Adrenal gland (tissue), 5 donors: ENCODE measurements around the gene FLNC.

Experiments
- CTCF ChIP-seq, 6 experiments: fragments of 450-650 bp in 4 of 6; fragments of 200-600 bp in 2 of 6; sonication (generic) in 1 of 6; IDR thresholded peaks; 1 replicate in 5 of 6; 2 replicates in 1 of 6; pipeline versions ENCODE4 v1.5.1 to v1.8.0; 2016 to 2021; ENCODE audit warnings: antibody characterized with exemption in 6 of 6, mild to moderate bottlenecking in 2 of 6, moderate library complexity in 1 of 6
- POLR2A ChIP-seq, 2 donors: fragments of 450-650 bp; IDR thresholded peaks; one replicate each; pipeline ENCODE4 v1.6.1; 2017; ENCODE audit warnings: antibody characterized with exemption in 2 of 2, mild to moderate bottlenecking in 2 of 2, moderate library complexity in 1 of 2
- donor health status: DM: no; HTN: no; CAD: no.

GRCh38 chr7:128845987-128846386 is 15.8 kb downstream of the FLNC start:
- TF ChIP-seq CTCF (IDR thresholded peaks at IDR 0.05) (no peak), POLR2A (IDR thresholded peaks at IDR 0.05) (no peak)
